Natural killer cell (primary cell): ENCODE measurements around the gene HPD. TPM values are rescaled to one million over a fixed set of nuclear protein-coding genes. Genes with fewer than 3 reads are reported as not detected.
"Not testable (repeated sequence)": the region's sequence is repeated elsewhere in the genome, so short reads cannot be mapped to it uniquely, and the experiment has no call there.

Experiments
- ATAC-seq, 3 donors: fragments of 150-1000 bp in 2 of 3; fragments of 200-7000 bp in 1 of 3; cut with Tn5 transposase; 1 replicate in 1 of 3; 2 replicates in 2 of 3; pipeline ENCODE4 v1.10.0; 2021; ENCODE audit warnings: mild to moderate bottlenecking in 2 of 3, moderate library complexity in 2 of 3
- DNase-seq, 2 donors: peaks; one replicate each; pipeline versions ENCODE4 v3.0.0 to v3.0.0-alpha.2; 2013 to 2021; ENCODE audit warnings: mixed read lengths in 1 of 2
- H3K27ac ChIP-seq: one replicate; pipeline ENCODE4 v1.5.1; 2013; ENCODE audit warnings: mild to moderate bottlenecking, low read length
- H3K27me3 ChIP-seq: one replicate; pipeline ENCODE4 v1.6.1; 2013; ENCODE audit warnings: low read length; ENCODE audit not compliant: control insufficient read depth, insufficient read depth
- H3K36me3 ChIP-seq: one replicate; pipeline ENCODE4 v1.6.1; 2013; ENCODE audit warnings: low read length; ENCODE audit not compliant: control insufficient read depth, insufficient read depth
- H3K4me1 ChIP-seq: one replicate; pipeline ENCODE4 v1.6.1; 2013; ENCODE audit warnings: low read length; ENCODE audit not compliant: control insufficient read depth, insufficient read depth
- H3K4me3 ChIP-seq: one replicate; pipeline ENCODE4 v1.5.1; 2013; ENCODE audit warnings: low read length
- H3K9me3 ChIP-seq: one replicate; pipeline ENCODE4 v1.6.1; 2013; ENCODE audit warnings: low read length; ENCODE audit not compliant: control insufficient read depth, insufficient read depth
- H3K27ac Mint-ChIP-seq, 2 donors: one replicate each; pipeline ENCODE4 v1.8.0; 2022; ENCODE audit warnings: mild to moderate bottlenecking in 2 of 2, mixed read lengths in 2 of 2, moderate library complexity in 1 of 2
- H3K27me3 Mint-ChIP-seq, 2 donors: one replicate each; pipeline ENCODE4 v1.8.0; 2022; ENCODE audit warnings: low read depth in 2 of 2, mixed read lengths in 2 of 2
- H3K36me3 Mint-ChIP-seq: one replicate; pipeline ENCODE4 v1.8.0; 2022; ENCODE audit warnings: mixed read lengths
- H3K4me1 Mint-ChIP-seq, 2 donors: one replicate each; pipeline ENCODE4 v1.8.0; 2022; ENCODE audit warnings: mixed read lengths in 2 of 2
- H3K4me3 Mint-ChIP-seq: one replicate; pipeline ENCODE4 v1.8.0; 2022; ENCODE audit warnings: mild to moderate bottlenecking, moderate library complexity, mixed read lengths
- H3K9me3 Mint-ChIP-seq, 2 donors: one replicate each; pipeline ENCODE4 v1.8.0; 2022; ENCODE audit warnings: mixed read lengths in 2 of 2
- WGBS: methylation state at CpG from one replicate; pipeline ENCODE4 v1.1.7; 2013; ENCODE audit warnings: missing lambda C conversion rate; ENCODE audit not compliant: insufficient coverage; 5-methylcytosine and 5-hydroxymethylcytosine counted together
- intact Hi-C: fragments of 100-400 bp; cut with micrococcal nuclease; formaldehyde crosslinking; loops from one replicate; pipeline ENCODE4 v1.14.2; 2022
- total RNA-seq, 4 donors: library from RNA; stranded (reverse); fragments of 120-200 nt in 1 of 4; gene quantifications; one replicate each; pipeline versions ENCODE4 v1.2.3 to v1.2.4, GENCODE V29; 2013 to 2022
- TF ChIP-seq, protein P1 (sequence below): fragments of 200-600 bp; IDR thresholded peaks from one replicate; pipeline ENCODE4 v1.8.0; 2022; ENCODE audit warnings: antibody characterized with exemption

HPD gene
- total RNA-seq, 3 donors from 2014 or later (not counting 1 experiment from before 2014, with no cell fraction given): not detected

- Histone ChIP-seq H3K27ac (no peak overlapping the region), H3K9me3 (no peaks in the 10 kb centered on the region), H3K36me3 (no peaks in the 10 kb centered on the region), H3K4me1 (no peaks in the 10 kb centered on the region), H3K4me3 (no peak overlapping the region), H3K27me3 (no peaks in the 10 kb centered on the region)
- H3K27ac Mint-ChIP-seq: no peak overlapping the region
- no peaks in the 10 kb centered on the region for H3K4me1 Mint-ChIP-seq
- intact Hi-C loops: no loop called here
- ATAC-seq: no peak
- DNase-seq: no peak
- 88% methylated on average over 2 of the region's 4 CpGs for WGBS
- H3K9me3 Mint-ChIP-seq: no peaks in the 10 kb centered on the region
- no peaks in the 10 kb centered on the region for H3K27me3 Mint-ChIP-seq
- H3K36me3 Mint-ChIP-seq: no peaks in the 10 kb centered on the region
- TF ChIP-seq, protein P1, sequence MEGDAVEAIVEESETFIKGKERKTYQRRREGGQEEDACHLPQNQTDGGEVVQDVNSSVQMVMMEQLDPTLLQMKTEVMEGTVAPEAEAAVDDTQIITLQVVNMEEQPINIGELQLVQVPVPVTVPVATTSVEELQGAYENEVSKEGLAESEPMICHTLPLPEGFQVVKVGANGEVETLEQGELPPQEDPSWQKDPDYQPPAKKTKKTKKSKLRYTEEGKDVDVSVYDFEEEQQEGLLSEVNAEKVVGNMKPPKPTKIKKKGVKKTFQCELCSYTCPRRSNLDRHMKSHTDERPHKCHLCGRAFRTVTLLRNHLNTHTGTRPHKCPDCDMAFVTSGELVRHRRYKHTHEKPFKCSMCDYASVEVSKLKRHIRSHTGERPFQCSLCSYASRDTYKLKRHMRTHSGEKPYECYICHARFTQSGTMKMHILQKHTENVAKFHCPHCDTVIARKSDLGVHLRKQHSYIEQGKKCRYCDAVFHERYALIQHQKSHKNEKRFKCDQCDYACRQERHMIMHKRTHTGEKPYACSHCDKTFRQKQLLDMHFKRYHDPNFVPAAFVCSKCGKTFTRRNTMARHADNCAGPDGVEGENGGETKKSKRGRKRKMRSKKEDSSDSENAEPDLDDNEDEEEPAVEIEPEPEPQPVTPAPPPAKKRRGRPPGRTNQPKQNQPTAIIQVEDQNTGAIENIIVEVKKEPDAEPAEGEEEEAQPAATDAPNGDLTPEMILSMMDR: no peak
- no peak overlapping the region for H3K4me3 Mint-ChIP-seq
These were observed 7.7 kb upstream of the HPD start for GRCh38 chr12:121866331-121866730.

- Histone ChIP-seq H3K27ac (no peak overlapping the region), H3K9me3 (no peaks in the 10 kb centered on the region), H3K27me3 (no peaks in the 10 kb centered on the region), H3K4me3 (no peak overlapping the region), H3K36me3 (no peaks in the 10 kb centered on the region), H3K4me1 (peaks cover 5% of the 10 kb centered on the region)
- H3K27me3 Mint-ChIP-seq: no peaks in the 10 kb centered on the region
- intact Hi-C loops: no loop called here
- WGBS: 77% methylated on average over 11 of the region's 11 CpGs
- ATAC-seq: no peak
- DNase-seq: no peak
- no peak overlapping the region for H3K4me3 Mint-ChIP-seq
- no peak overlapping the region for H3K27ac Mint-ChIP-seq
- no peaks in the 10 kb centered on the region for H3K9me3 Mint-ChIP-seq
- TF ChIP-seq, protein P1: no peak
- H3K36me3 Mint-ChIP-seq: no peaks in the 10 kb centered on the region
- H3K4me1 Mint-ChIP-seq: no peaks in the 10 kb centered on the region
These were observed 3.1 kb upstream of the HPD start for GRCh38 chr12:121861636-121862254.

- not testable (repeated sequence) for H3K27ac ChIP-seq
- WGBS: 88% methylated on average over 4 of the region's 4 CpGs
These were observed 2.0 kb upstream of the HPD start for GRCh38 chr12:121860699-121861098.

GRCh38 chr12:121860257-121860656 is 1.6 kb upstream of the HPD start:
- no peak for DNase-seq
- Mint-ChIP-seq H3K27me3 (no peaks in the 10 kb centered on the region), H3K4me1 (no peaks in the 10 kb centered on the region), H3K27ac (no peak overlapping the region), H3K4me3 (no peak overlapping the region), H3K9me3 (no peaks in the 10 kb centered on the region), H3K36me3 (no peaks in the 10 kb centered on the region)
- Histone ChIP-seq H3K4me1 (peaks cover 9% of the 10 kb centered on the region), H3K4me3 (no peak overlapping the region), H3K36me3 (no peaks in the 10 kb centered on the region), H3K27me3 (no peaks in the 10 kb centered on the region), H3K9me3 (no peaks in the 10 kb centered on the region), H3K27ac (no peak overlapping the region)
- no peak for ATAC-seq
- 100% methylated on average over 1 of the region's 1 CpG for WGBS
- TF ChIP-seq, protein P1: no peak
- intact Hi-C loops: no loop called here

More at GRCh38 chr12:121860699-121861098, 2.0 kb upstream of the HPD start:
- intact Hi-C loops, H3K9me3 Mint-ChIP-seq, DNase-seq, H3K4me1 Mint-ChIP-seq, H3K27me3 Mint-ChIP-seq, H3K4me3 Mint-ChIP-seq, H3K36me3 Mint-ChIP-seq, H3K9me3 ChIP-seq, H3K36me3 ChIP-seq, H3K27ac Mint-ChIP-seq, H3K27me3 ChIP-seq, H3K4me1 ChIP-seq, H3K4me3 ChIP-seq, ATAC-seq: not testable (repeated sequence)
